ENCODE data around the gene PITRM1. TPM values are rescaled to one million over a fixed set of nuclear protein-coding genes. Genes with fewer than 3 reads are reported as not detected.

The PITRM1 gene
- polyA plus RNA-seq, 1 donor (not counting 4 experiments of a cell fraction or from before 2014, with no cell fraction given): 47.2 TPM

GRCh38 chr10:3108033-3108432 lies 64.5 kb downstream of the PITRM1 start:
- peaks cover 22% of the 10 kb centered on the region for H3K79me2 ChIP-seq (ENCODE audit: control insufficient read depth, insufficient read depth, low read length)
- FAIRE-seq (no peak), DNase-seq (ENCODE audit: low read depth, low spot score) (no peak)
- peak overlapping the region; percentile 82 for H3K4me2 ChIP-seq (ENCODE audit: control insufficient read depth, extremely low read depth, insufficient read depth, low read depth, low read length)
- dilution Hi-C loops (cut with MboI; ENCODE audit: extremely low pct_ligation_motif_present, low sequenced_read_pairs): no loop called here
- H3K4me3 ChIP-seq (ENCODE audit: control insufficient read depth in 2 of 3, extremely low read depth in 1 of 3, insufficient read depth in 2 of 3, low read depth in 1 of 3, low read length in 3 of 3): no peak overlapping the region
- H3K9me3 ChIP-seq (ENCODE audit: control insufficient read depth, low read depth, low read length): no peaks in the 10 kb centered on the region
- no peak overlapping the region for H2AFZ ChIP-seq (ENCODE audit: control insufficient read depth, low read length)
- peak overlapping the region; percentile 83 for H3K9ac ChIP-seq (ENCODE audit: control insufficient read depth, extremely low read depth, insufficient read depth, low read length)
- H3K4me1 ChIP-seq (ENCODE audit: control insufficient read depth, extremely low read depth, insufficient read depth, low read length): peaks cover 13% of the 10 kb centered on the region
- no peaks in the 10 kb centered on the region for H3K27me3 ChIP-seq (ENCODE audit: control insufficient read depth, extremely low read depth, insufficient read depth, low read length)
- peaks cover 39 to 46% of the 10 kb centered on the region in 2 experiments for H3K36me3 ChIP-seq (ENCODE audit: control insufficient read depth in 2 of 2, extremely low read depth in 1 of 2, insufficient read depth in 2 of 2, low read length in 2 of 2)
- H4K20me1 ChIP-seq (ENCODE audit: control insufficient read depth, extremely low read depth, insufficient read depth, low read length): no peaks in the 10 kb centered on the region
- no peaks in the 10 kb centered on the region for H3K9me1 ChIP-seq (ENCODE audit: control insufficient read depth, extremely low read depth, insufficient read depth, low read length)
- peak overlapping the region; percentile 97 for H3K27ac ChIP-seq (ENCODE audit: control insufficient read depth, insufficient read depth, low read length)
- TF ChIP-seq CTCF (optimal IDR thresholded peaks at IDR 0.05 in 1 of 3, IDR thresholded peaks at IDR 0.05 in 1 of 3, conservative IDR thresholded peaks at IDR 0.05 in 1 of 3; ENCODE audit: extremely low read depth in 1 of 3, insufficient read depth in 2 of 3, low read length in 3 of 3) (no peak), EZH2 (IDR thresholded peaks at IDR 0.05; ENCODE audit: low read length) (no peak)

GRCh38 chr10:3107426-3107961 lies 65.1 kb downstream of the PITRM1 start:
- TF ChIP-seq CTCF (optimal IDR thresholded peaks at IDR 0.05 in 1 of 3, IDR thresholded peaks at IDR 0.05 in 1 of 3, conservative IDR thresholded peaks at IDR 0.05 in 1 of 3; ENCODE audit: extremely low read depth in 1 of 3, insufficient read depth in 2 of 3, low read length in 3 of 3): no peak
- TF ChIP-seq EZH2 (IDR thresholded peaks at IDR 0.05; ENCODE audit: low read length): no peak
- peak overlapping the region; percentile 82 for H3K4me2 ChIP-seq (ENCODE audit: control insufficient read depth, extremely low read depth, insufficient read depth, low read depth, low read length)
- peaks cover 22% of the 10 kb centered on the region for H3K79me2 ChIP-seq (ENCODE audit: control insufficient read depth, insufficient read depth, low read length)
- H3K9me3 ChIP-seq (ENCODE audit: control insufficient read depth, low read depth, low read length): no peaks in the 10 kb centered on the region
- H3K9me1 ChIP-seq (ENCODE audit: control insufficient read depth, extremely low read depth, insufficient read depth, low read length): no peaks in the 10 kb centered on the region
- H3K4me3 ChIP-seq (ENCODE audit: control insufficient read depth in 2 of 3, extremely low read depth in 1 of 3, insufficient read depth in 2 of 3, low read depth in 1 of 3, low read length in 3 of 3): peak overlapping the region in 1 of 3 experiments; percentile 39
- FAIRE-seq (peak; percentile 97), DNase-seq (ENCODE audit: low read depth, low spot score) (peak; percentile 92)
- H4K20me1 ChIP-seq (ENCODE audit: control insufficient read depth, extremely low read depth, insufficient read depth, low read length): no peaks in the 10 kb centered on the region
- no peaks in the 10 kb centered on the region for H3K27me3 ChIP-seq (ENCODE audit: control insufficient read depth, extremely low read depth, insufficient read depth, low read length)
- dilution Hi-C loops (cut with MboI; ENCODE audit: extremely low pct_ligation_motif_present, low sequenced_read_pairs): no loop called here
- H3K4me1 ChIP-seq (ENCODE audit: control insufficient read depth, extremely low read depth, insufficient read depth, low read length): peaks cover 13% of the 10 kb centered on the region
- H2AFZ ChIP-seq (ENCODE audit: control insufficient read depth, low read length): peak overlapping the region; percentile 50
- H3K9ac ChIP-seq (ENCODE audit: control insufficient read depth, extremely low read depth, insufficient read depth, low read length): peak overlapping the region; percentile 83
- H3K27ac ChIP-seq (ENCODE audit: control insufficient read depth, insufficient read depth, low read length): peak overlapping the region; percentile 97
- peaks cover 37 to 47% of the 10 kb centered on the region in 2 experiments for H3K36me3 ChIP-seq (ENCODE audit: control insufficient read depth in 2 of 2, extremely low read depth in 1 of 2, insufficient read depth in 2 of 2, low read length in 2 of 2)

Data from keratinocyte (primary cell).